Caco-2 (cell line): ENCODE data around the gene ALDH16A1. TPM values are rescaled to one million over a fixed set of nuclear protein-coding genes. Genes with fewer than 3 reads are reported as not detected.

Source experiments
- BruUV-seq: library from RNA; stranded (reverse); fragments of 400-500 nt; replicated peaks from 2 replicates; lab custom pipeline; 2021; lab: Mats Ljungman, UMichigan
- CTCF ChIA-PET: fragments of 300-600 bp; sonication (Branson Sonifier 250); formaldehyde crosslinking; loops from one replicate; lab custom pipeline; 2022; ENCODE audit warnings: antibody characterized with exemption; lab: Charles Lee
- POLR2A ChIA-PET: fragments of 300-600 bp; sonication (Branson Sonifier 250); formaldehyde crosslinking; loops from one replicate; lab custom pipeline; 2022; ENCODE audit warnings: antibody characterized with exemption; lab: Charles Lee
- DNase-seq, 2 experiments: peaks; one replicate each; pipeline versions ENCODE4 v3.0.0 to v3.0.0-alpha.2; 2020 to 2022
- H3K27me3 ChIP-seq: replicated peaks from 2 replicates; pipeline ENCODE4 v1.6.0; 2011; ENCODE audit warnings: low read length; ENCODE audit not compliant: control insufficient read depth, insufficient read depth
- H3K36me3 ChIP-seq: 2 replicates; pipeline ENCODE4 v1.5.1; 2011; ENCODE audit warnings: low read length; ENCODE audit not compliant: control insufficient read depth, insufficient read depth
- H3K4me1 ChIP-seq: fragments of 250-450 bp; sonication (Bioruptor Pico); 2 replicates; pipeline ENCODE4 v1.5.1; 2020; ENCODE audit warnings: mild to moderate bottlenecking
- H3K4me3 ChIP-seq: 2 replicates; pipeline ENCODE4 v1.5.1; 2011; ENCODE audit warnings: low read depth, mild to moderate bottlenecking, control low read depth, low read length
- H3K9me3 ChIP-seq: fragments of 250-450 bp; sonication (Bioruptor Pico); 2 replicates; pipeline ENCODE4 v1.5.1; 2020; ENCODE audit warnings: mild to moderate bottlenecking, moderate library complexity
- H3K27ac Mint-ChIP-seq: one replicate; pipeline ENCODE4 v1.8.0; 2022; ENCODE audit warnings: mixed read lengths; ENCODE audit not compliant: unreplicated experiment
- H3K27me3 Mint-ChIP-seq: one replicate; pipeline ENCODE4 v1.8.0; 2022; ENCODE audit warnings: mixed read lengths; ENCODE audit not compliant: insufficient read depth, unreplicated experiment
- H3K36me3 Mint-ChIP-seq: one replicate; pipeline ENCODE4 v1.8.0; 2022; ENCODE audit warnings: mild to moderate bottlenecking, mixed read lengths; ENCODE audit not compliant: insufficient read depth, unreplicated experiment
- H3K4me1 Mint-ChIP-seq: one replicate; pipeline ENCODE4 v1.8.0; 2022; ENCODE audit warnings: low read depth, mixed read lengths; ENCODE audit not compliant: unreplicated experiment
- H3K4me3 Mint-ChIP-seq: one replicate; pipeline ENCODE4 v1.8.0; 2022; ENCODE audit warnings: mild to moderate bottlenecking, moderate library complexity, mixed read lengths; ENCODE audit not compliant: unreplicated experiment
- H3K9me3 Mint-ChIP-seq: one replicate; pipeline ENCODE4 v1.8.0; 2022; ENCODE audit warnings: mixed read lengths; ENCODE audit not compliant: unreplicated experiment
- CTCF ChIP-seq, 2 experiments: fragments of 200-600 bp in 1 of 2; IDR thresholded peaks; 1 replicate in 1 of 2; 2 replicates in 1 of 2; pipeline versions ENCODE4 v1.5.1 to v1.8.0; 2011 to 2022; ENCODE audit warnings: antibody characterized with exemption in 1 of 2, control low read depth in 1 of 2, inconsistent platforms in 1 of 2, low read depth in 1 of 2, low read length in 1 of 2, mild to moderate bottlenecking in 1 of 2, moderate library complexity in 1 of 2; ENCODE audit not compliant: insufficient read depth in 1 of 2, severe bottlenecking in 1 of 2, unreplicated experiment in 1 of 2
- intact Hi-C: fragments of 100-400 bp; cut with micrococcal nuclease; formaldehyde crosslinking; loops from one replicate; pipeline ENCODE4 v1.10.0; 2022; ENCODE audit not compliant: unreplicated experiment
- total RNA-seq: library from RNA; stranded (reverse); gene quantifications from 2 replicates; pipeline ENCODE4 v1.2.3, GENCODE V29; 2022

ALDH16A1 gene
- total RNA-seq, 1 experiment from 2014 or later, result 45.0 TPM

- Mint-ChIP-seq H3K27ac (no peak overlapping the region), H3K9me3 (peaks cover 8% of the 10 kb centered on the region), H3K4me1 (peaks cover 16% of the 10 kb centered on the region), H3K36me3 (peaks cover 2% of the 10 kb centered on the region), H3K27me3 (peaks cover 45% of the 10 kb centered on the region), H3K4me3 (no peak overlapping the region)
- BruUV-seq, result no TSS peak
- Histone ChIP-seq H3K9me3 (no peaks in the 10 kb centered on the region), H3K4me1 (0 out of 2 replicates have a peak, but pooled peaks cover 3% of the 10 kb centered on the region), H3K36me3 (no peaks in the 10 kb centered on the region), H3K27me3 (peaks cover 6% of the 10 kb centered on the region), H3K4me3 (no peak overlapping the region)
- DNase-seq, result no peak
- TF ChIP-seq CTCF (IDR thresholded peaks at IDR 0.05; ENCODE audit: insufficient read depth in 1 of 2, low read depth in 1 of 2, low read length in 1 of 2, severe bottlenecking in 1 of 2, unreplicated experiment in 1 of 2), result no peak
- ChIA-PET CTCF (no interaction called here), POLR2A (no interaction called here)
- intact Hi-C loops, result no loop called here
Observed at GRCh38 chr19:49438261-49438660, 14.8 kb upstream of the ALDH16A1 start.

DNA sequence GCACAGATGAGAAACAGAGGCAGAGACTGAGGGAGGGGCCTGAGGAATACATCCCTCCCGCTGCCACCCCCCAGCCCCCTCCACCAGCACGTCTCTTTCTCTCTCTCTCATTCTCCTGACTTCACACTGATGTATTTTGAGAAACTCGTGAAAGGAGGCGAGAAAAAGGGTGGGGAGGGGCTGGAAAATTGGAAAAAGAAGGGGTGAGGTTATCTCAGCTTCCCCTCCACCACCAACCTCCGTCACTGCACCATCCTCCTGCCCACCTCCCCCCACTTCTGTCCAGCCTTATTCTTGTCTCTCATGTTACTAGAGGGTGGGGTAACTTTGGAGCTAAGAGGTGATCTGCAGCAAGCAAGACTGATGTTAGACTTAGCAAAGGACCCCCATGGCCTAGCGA is 13.2 kb upstream of the ALDH16A1 start:
- intact Hi-C loops, result no loop called here
- Histone ChIP-seq H3K36me3 (no peaks in the 10 kb centered on the region), H3K27me3 (peaks cover 6% of the 10 kb centered on the region), H3K4me1 (0 out of 2 replicates have a peak, but pooled peaks cover 3% of the 10 kb centered on the region), H3K4me3 (no peak overlapping the region), H3K9me3 (no peaks in the 10 kb centered on the region)
- Mint-ChIP-seq H3K4me3 (no peak overlapping the region), H3K27me3 (peaks cover 45% of the 10 kb centered on the region), H3K36me3 (peaks cover 10% of the 10 kb centered on the region), H3K4me1 (peaks cover 23% of the 10 kb centered on the region), H3K27ac (no peak overlapping the region), H3K9me3 (peaks cover 8% of the 10 kb centered on the region)
- BruUV-seq, result no TSS peak
- POLR2A ChIA-PET, result no interaction called here
- TF ChIP-seq CTCF (IDR thresholded peaks at IDR 0.05; ENCODE audit: insufficient read depth in 1 of 2, low read depth in 1 of 2, low read length in 1 of 2, severe bottlenecking in 1 of 2, unreplicated experiment in 1 of 2), result no peak
- no peak for DNase-seq
- CTCF ChIA-PET, result no interaction called here

- Mint-ChIP-seq H3K36me3 (peaks cover 10% of the 10 kb centered on the region), H3K9me3 (peaks cover 8% of the 10 kb centered on the region), H3K27me3 (peaks cover 45% of the 10 kb centered on the region), H3K4me1 (peaks cover 23% of the 10 kb centered on the region), H3K27ac (peak overlapping the region; percentile 4), H3K4me3 (peak overlapping the region; percentile 70)
- Histone ChIP-seq H3K9me3 (no peaks in the 10 kb centered on the region), H3K27me3 (peaks cover 6% of the 10 kb centered on the region), H3K4me3 (0 out of 2 replicates have a peak overlapping the region, but pooled peaks have one; percentile 9), H3K36me3 (no peaks in the 10 kb centered on the region), H3K4me1 (0 out of 2 replicates have a peak, but pooled peaks cover 3% of the 10 kb centered on the region)
- POLR2A ChIA-PET, result no interaction called here
- DNase-seq, result no peak
- CTCF ChIA-PET, result no interaction called here
- no peak for TF ChIP-seq CTCF (IDR thresholded peaks at IDR 0.05; ENCODE audit: insufficient read depth in 1 of 2, low read depth in 1 of 2, low read length in 1 of 2, severe bottlenecking in 1 of 2, unreplicated experiment in 1 of 2)
- intact Hi-C loops, result no loop called here
- no TSS peak for BruUV-seq
Observed at GRCh38 chr19:49440439-49441209, 12.4 kb upstream of the ALDH16A1 start.
